Esophagus squamous epithelium (tissue), 4 donors: ENCODE data around the gene INVS.

Experiments
- CTCF ChIP-seq, 6 experiments: fragments of 450-650 bp in 4 of 6; fragments of 200-600 bp in 2 of 6; sonication (generic) in 2 of 6; IDR thresholded peaks; one replicate each; pipeline ENCODE4 v1.5.1; 2016 to 2019; ENCODE audit warnings: antibody characterized with exemption in 6 of 6, mild to moderate bottlenecking in 4 of 6, moderate library complexity in 4 of 6
- POLR2A ChIP-seq, 4 donors: fragments of 450-650 bp; IDR thresholded peaks; one replicate each; pipeline ENCODE4 v1.6.1; 2017; ENCODE audit warnings: antibody characterized with exemption in 4 of 4, mild to moderate bottlenecking in 4 of 4, moderate library complexity in 3 of 4

- TF ChIP-seq CTCF (IDR thresholded peaks at IDR 0.05) = no peak
- TF ChIP-seq POLR2A (IDR thresholded peaks at IDR 0.05) = no peak
Observed at GRCh38 chr9:100084128-100084453, 15.0 kb upstream of the INVS start.
